Medulla oblongata (tissue), 1 donor: ENCODE measurements around the gene NGDN.

Experiments used
- DNase-seq: peaks from one replicate; pipeline ENCODE4 v3.0.0-alpha.2; 2015; ENCODE audit errors: extremely low spot score

NGDN gene

DNA sequence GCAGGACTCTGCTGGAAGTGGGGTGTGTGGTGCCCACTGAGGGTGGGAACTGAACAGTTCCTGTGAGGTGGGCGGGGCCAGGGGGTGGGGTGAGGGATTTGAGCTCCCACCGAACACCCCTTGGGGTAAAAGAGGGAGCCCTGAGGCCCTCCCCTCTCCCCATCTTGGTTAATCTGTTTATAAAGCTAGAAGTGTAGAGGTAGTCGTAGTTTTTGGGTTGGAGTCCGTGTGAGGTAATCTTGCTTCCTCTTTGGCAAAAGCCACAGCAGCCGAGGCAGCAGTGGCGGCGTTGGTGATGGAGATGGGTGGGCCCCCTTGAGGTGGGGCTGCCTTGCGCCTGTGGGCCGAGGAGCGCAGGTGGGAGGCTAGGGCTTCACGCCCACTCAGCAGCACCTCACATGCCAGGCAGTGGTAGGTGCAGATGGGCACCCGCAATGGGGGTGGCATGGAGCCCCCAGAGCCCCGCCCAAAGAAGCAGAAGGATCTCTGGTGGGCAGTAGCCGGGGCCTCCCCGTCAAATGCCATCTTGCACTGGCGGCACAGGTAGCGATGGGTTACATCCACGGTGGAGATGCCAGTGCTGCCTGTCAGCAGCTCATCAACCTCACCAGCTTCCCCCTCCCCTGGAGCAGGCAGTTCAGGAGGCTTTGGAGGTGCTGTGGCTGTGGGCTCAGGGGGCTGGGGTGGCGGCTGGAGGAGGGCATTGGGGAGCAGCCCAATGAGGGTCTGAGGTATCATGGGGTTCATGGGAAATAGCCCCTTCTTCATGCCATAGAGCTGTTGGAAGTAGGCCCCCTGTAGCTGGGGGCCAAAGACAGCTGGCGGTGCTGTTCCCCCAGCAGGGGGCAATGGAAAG is 52.5 kb downstream of the NGDN start:
- no peak for DNase-seq

- no peak for DNase-seq
Observed at GRCh38 chr14:23522643-23523198, 53.2 kb downstream of the NGDN start.

DNA sequence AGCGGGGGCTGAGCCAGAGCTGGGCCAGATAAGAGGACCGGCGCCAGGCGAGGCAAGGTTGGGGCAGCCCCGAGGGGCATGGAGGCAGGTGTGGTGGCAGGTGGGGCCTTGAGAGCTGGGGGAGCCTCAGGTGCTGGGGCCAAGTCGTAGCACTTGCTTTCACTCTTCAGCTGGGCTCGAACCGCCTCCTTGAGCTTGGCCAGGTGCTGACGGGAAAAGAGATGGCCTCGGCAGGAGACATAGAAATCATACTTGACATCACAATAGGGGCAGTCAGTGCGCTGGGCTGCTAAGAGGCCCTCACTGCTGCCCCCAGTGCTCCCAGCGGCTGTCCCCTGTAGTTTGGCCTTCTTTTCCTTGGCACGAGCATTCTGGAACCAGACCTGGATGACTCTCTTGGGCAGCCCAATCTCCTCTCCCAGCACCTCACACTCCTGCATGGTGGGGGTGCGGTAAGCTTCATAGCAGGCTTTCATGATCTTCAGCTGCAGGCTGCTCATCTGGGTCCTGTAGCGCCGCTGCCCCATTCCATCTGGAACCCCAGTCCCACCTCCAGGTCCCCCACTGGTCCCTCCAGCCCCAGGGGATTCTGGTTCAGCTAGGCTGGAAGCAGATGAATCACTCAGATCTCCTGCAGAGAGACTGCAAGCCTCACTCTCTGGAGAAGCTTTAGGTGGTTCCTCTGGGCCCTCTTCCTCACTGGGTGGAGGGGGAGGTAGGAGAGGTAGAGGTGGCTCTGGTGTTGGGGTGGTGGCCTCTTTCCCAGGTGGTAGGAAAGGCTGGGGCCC is 53.9 kb downstream of the NGDN start:
- DNase-seq, result no peak

DNA sequence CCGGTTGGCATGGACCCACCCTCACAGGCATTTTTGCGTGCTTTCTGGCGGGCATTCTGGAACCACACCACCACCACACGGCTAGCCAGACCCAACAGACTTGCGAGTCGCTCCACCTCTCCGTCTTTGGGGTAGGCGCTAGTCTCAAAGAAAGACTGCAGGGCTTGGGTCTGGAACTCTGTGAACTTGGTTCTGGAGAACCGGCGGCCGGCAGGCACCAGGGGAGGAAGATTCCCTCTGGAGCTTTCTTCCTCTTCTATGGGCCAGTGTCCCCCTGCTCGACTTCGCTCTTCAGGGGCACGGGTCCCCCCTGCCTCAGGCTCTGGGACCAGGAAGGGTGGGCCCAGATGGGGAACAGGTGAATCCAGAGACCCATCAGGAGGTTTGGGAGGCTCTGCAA is 55.5 kb downstream of the NGDN start:
- no peak for DNase-seq

- DNase-seq, result no peak
Observed at GRCh38 chr14:23525611-23526010, 56.1 kb downstream of the NGDN start.
